Activated CD8-positive, alpha-beta memory T cell treated with anti-CD3 and anti-CD28 coated beads, Interleukin-2, amount 50 U/mL, for 48 hours (primary cell): ENCODE results near the gene RCOR2.

Source experiments
- DNase-seq: peaks from one replicate; pipeline ENCODE4 v3.0.0-alpha.2; 2020

The RCOR2 gene

GRCh38 chr11:63906585-63906984 is 10.4 kb downstream of the RCOR2 start:
- peak; percentile 68 for DNase-seq

- DNase-seq = no peak
Measured at GRCh38 chr11:63906087-63906486, 10.9 kb downstream of the RCOR2 start.

- DNase-seq = no peak
Measured at GRCh38 chr11:63905179-63905578, 11.8 kb downstream of the RCOR2 start.

GRCh38 chr11:63904743-63905142 is 12.2 kb downstream of the RCOR2 start:
- DNase-seq = no peak

GRCh38 chr11:63903884-63904283 is 13.1 kb downstream of the RCOR2 start:
- DNase-seq = no peak

DNA sequence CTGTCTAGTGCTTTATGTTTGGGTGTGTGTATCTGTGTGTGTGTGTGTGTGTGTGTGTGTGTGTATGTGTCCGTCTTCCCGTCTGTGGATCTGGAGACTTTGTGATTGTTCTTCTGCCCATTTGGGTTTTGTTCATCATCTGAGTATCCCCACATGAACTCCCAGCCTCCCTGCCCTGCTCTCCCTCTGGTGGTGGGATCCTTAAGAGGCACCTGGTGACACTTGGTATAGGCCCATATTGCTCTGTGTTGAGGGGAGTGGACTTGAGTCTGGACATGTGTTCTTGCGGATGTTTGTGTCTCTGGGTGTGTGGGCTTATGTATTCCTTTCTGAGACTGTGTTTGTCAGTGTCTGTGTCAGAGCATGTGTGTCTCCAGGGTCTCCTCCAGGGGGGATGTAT is 15.3 kb downstream of the RCOR2 start:
- no peak for DNase-seq

DNA sequence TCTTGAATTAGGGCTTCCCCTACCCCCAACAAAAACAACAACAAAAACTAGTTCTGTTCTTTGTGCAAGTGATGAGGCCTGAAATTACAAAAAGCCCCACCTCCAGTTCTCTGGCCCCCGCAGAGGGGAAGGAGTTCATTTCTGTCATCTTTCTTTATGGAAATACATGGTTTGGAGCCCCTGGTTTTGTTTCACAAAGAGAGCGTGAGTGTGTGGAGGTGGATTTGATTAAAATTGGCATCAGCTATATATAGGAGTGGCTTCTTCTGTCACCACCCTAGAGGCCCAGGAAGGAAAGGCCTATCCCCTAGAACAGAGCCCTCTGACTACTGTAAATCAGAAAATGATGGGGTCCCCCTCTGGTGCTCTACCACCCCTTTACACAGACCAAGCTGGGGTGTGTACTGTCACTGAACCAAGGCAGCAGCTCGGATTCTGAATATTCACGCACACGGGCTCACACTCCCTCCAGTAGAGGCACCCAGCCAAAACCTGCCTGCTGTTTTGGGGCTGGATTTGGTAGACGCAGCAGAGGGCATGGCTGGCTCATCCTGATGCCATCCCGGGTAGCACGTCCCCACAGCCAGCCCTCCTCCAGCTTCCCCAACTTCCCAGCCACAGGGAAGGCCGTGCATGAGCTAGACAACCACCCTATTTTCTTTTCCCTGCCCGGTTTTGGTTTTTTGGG is 19.4 kb downstream of the RCOR2 start:
- DNase-seq = no peak

GRCh38 chr11:63896071-63896470 is 20.9 kb downstream of the RCOR2 start:
- DNase-seq = no peak

DNA sequence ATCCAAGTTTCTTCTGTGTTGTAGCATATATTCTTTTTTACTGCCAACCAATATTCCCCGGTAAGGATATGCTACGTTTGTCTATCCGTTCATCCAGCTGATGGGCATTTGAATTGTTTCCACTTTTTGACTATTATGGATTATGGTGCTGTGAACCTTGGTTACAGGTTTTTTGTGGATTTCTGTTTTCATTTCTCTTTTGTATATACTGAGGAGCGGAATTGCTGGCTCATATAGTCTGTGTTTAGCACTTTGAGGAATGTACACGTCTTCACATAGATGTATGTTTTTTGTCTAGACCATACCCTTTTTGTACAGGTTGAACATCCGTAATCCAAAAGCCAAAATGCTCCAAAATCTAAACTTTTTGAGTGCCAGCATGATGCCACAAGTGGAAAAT is 23.6 kb downstream of the RCOR2 start:
- DNase-seq = no peak

GRCh38 chr11:63892228-63892627 is 24.7 kb downstream of the RCOR2 start:
- DNase-seq = no peak

- no peak for DNase-seq
Measured at GRCh38 chr11:63890368-63890767, 26.6 kb downstream of the RCOR2 start.

DNA sequence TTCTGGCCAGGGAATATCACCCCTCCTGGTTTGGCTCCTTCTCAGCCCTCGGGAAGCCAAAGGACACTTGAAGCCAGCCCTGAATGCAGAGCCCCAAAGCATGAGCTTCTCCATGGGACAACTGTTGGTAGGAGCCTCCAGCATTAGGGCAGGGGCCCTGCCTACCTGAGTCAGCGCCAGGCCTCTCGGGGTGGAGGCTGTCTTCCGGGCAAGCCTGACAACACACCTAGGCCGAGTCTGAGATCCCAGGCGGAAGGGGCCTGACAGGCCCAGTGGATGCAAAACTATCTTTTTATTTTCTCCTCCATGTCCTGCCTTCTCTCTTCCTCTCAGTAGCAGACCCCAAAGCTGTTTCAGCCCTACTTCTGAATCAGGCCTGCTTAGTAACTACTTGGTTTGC is 27.6 kb downstream of the RCOR2 start:
- no peak for DNase-seq

DNA sequence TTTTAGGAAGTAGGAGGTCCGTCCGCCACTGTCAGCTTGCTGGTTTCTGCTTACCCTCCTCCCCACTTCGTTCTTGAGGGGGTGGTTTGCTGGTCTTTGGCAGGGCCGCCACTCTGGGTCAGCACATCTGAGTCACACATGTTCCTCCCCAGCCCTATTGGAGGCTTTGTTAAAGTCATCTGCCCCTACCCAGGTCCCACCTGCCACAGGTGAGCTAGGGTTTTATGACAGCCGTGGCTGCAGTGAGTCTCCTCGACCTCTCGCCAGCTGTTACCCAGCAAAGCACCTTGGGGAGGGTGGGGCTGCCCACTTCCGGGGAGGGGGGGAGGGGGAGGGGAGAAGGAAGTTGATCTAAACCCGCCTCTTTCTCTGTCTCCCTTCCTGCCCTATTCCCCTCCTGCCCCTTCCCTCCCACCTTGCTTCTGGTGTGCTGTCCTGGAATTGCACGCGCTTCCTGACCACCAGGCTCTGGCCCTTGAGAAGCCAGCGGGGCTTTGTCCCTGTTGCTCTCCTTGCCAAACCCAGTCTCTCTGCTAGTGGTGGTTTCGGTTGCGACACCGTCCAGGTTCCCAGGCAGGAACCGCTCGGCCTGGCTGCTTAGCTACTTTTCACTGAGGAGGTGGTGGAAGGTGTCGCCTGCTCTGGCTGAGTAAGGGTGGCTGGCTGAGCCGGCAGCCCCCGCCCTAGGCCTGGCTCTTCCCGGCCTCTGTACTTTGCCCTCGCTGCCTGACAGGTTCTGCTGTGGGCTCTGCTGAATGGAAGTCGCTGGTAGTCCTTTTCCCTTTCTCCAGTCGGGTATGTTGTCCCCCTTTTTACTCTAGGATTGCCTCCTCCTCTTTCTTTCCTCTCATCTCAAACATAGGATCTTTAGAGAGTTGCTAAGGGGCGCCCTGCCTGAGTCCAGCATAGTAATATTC is 28.5 kb downstream of the RCOR2 start:
- DNase-seq = peak; percentile 80

- no peak for DNase-seq
Measured at GRCh38 chr11:63887386-63887999, 29.5 kb downstream of the RCOR2 start.

- DNase-seq = no peak
Measured at GRCh38 chr11:63884196-63884932, 32.6 kb downstream of the RCOR2 start.

- DNase-seq = no peak
Measured at GRCh38 chr11:63883791-63884190, 33.2 kb downstream of the RCOR2 start.

DNA sequence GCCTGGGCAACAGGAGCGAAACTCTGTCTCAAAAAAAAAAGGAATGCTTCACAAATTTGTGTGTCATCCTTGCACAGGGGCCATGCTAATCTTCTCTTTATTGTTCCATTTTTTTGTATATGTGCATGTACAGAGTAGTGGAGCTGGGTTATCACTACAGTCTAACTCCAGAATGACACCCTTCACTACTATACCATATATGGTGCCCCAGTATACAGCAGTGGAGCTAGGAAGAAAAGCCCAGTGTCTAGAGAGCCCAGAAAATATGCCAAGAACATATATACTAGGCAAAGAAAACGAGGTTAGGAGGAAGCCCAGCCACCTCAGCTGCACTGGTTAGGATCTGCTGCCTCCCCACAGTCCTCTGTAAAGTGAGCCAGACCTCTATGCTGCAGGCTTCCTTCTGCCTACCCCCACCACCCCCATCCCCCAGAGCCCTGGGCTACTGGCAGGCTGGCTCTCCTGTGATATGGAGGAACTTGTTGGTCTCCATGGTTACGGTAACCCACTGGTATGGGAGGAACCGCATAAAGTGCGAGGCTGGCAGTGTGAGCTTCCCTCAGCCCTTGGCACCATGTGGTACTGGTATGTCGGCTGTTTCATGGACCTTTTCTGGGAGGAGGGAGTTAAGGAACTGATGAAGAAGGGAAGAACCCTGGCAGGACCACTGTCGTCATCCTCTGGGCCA is 34.3 kb downstream of the RCOR2 start:
- DNase-seq = no peak

- DNase-seq = no peak
Measured at GRCh38 chr11:63880403-63880790, 36.6 kb downstream of the RCOR2 start.

GRCh38 chr11:63879598-63880402 is 37.2 kb downstream of the RCOR2 start:
- no peak for DNase-seq

GRCh38 chr11:63877658-63878241 is 39.2 kb downstream of the RCOR2 start:
- DNase-seq = no peak

DNA sequence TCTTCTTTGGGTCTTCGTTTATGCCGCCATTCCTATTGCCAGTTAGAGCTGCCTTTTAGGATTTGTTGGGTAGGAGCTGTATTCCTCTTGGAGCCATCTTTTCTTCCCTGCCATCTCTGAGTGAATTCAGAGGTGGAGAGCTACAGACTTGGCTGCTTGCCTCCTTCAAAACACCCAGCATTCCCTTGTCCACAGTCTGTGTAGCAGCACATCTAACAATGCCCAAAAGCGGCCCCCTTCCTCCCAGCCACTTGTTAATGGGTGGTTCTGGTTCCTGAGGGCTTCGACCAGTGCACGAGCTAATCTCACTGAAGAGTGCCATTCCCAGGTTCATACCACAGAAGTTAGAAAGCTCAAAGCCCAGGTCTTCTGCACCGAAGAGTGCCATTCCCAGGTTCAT is 40.3 kb downstream of the RCOR2 start:
- no peak for DNase-seq
